ENCODE measurements around the gene MRPS18C.

GRCh38 chr4:83498187-83498586, 42.3 kb downstream of the MRPS18C start:
- no peak for TF ChIP-seq POLR2AphosphoS5 (IDR thresholded peaks at IDR 0.05)
- TF ChIP-seq CTCF (IDR thresholded peaks at IDR 0.05), result no peak
